GM12864 (cell line): Measurements from ENCODE around the gene GBP5.
"Not testable (repeated sequence)": the region's sequence is repeated elsewhere in the genome, so short reads cannot be mapped to it uniquely, and the experiment has no call there.

Experiments used
- DNase-seq: peaks from one replicate; pipeline ENCODE4 v3.0.0-alpha.2; 2011; ENCODE audit warnings: low read depth
- H3K4me3 ChIP-seq: 2 replicates; pipeline ENCODE4 v1.5.1; 2011; ENCODE audit warnings: mild to moderate bottlenecking, low read depth, low read length, control low read depth
- TF ChIP-seq, protein P1 (sequence below): IDR thresholded peaks from 2 replicates; pipeline ENCODE4 v1.5.1; 2011; ENCODE audit warnings: low read depth, mild to moderate bottlenecking, moderate library complexity, low read length, control low read depth, inconsistent platforms; ENCODE audit errors: missing control alignments

GBP5 gene

GRCh38 chr1:89291276-89291675, 18.6 kb upstream of the GBP5 start:
- H3K4me3 ChIP-seq, result no peak overlapping the region
- TF ChIP-seq, protein P1, sequence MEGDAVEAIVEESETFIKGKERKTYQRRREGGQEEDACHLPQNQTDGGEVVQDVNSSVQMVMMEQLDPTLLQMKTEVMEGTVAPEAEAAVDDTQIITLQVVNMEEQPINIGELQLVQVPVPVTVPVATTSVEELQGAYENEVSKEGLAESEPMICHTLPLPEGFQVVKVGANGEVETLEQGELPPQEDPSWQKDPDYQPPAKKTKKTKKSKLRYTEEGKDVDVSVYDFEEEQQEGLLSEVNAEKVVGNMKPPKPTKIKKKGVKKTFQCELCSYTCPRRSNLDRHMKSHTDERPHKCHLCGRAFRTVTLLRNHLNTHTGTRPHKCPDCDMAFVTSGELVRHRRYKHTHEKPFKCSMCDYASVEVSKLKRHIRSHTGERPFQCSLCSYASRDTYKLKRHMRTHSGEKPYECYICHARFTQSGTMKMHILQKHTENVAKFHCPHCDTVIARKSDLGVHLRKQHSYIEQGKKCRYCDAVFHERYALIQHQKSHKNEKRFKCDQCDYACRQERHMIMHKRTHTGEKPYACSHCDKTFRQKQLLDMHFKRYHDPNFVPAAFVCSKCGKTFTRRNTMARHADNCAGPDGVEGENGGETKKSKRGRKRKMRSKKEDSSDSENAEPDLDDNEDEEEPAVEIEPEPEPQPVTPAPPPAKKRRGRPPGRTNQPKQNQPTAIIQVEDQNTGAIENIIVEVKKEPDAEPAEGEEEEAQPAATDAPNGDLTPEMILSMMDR, result no peak
- no peak for DNase-seq

DNA sequence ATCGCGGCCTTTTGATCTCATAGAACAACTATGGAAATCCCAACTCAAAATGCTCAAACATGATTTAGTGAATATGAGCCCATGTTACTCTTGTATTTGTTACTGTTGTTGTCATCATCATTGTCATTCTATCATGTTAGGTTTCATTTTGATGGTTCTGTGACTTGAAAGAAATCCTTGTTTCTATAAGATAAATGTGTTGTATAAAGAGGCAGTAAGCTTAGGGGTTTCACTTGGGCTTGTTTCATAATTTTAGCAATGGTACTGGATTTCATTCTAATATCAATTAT, 15.3 kb upstream of the GBP5 start:
- TF ChIP-seq, protein P1, result no peak
- DNase-seq, result no peak
- H3K4me3 ChIP-seq, result no peak overlapping the region

GRCh38 chr1:89287181-89288050, 14.8 kb upstream of the GBP5 start:
- DNase-seq, result no peak
- TF ChIP-seq, protein P1, result no peak
- H3K4me3 ChIP-seq, result no peak overlapping the region

DNA sequence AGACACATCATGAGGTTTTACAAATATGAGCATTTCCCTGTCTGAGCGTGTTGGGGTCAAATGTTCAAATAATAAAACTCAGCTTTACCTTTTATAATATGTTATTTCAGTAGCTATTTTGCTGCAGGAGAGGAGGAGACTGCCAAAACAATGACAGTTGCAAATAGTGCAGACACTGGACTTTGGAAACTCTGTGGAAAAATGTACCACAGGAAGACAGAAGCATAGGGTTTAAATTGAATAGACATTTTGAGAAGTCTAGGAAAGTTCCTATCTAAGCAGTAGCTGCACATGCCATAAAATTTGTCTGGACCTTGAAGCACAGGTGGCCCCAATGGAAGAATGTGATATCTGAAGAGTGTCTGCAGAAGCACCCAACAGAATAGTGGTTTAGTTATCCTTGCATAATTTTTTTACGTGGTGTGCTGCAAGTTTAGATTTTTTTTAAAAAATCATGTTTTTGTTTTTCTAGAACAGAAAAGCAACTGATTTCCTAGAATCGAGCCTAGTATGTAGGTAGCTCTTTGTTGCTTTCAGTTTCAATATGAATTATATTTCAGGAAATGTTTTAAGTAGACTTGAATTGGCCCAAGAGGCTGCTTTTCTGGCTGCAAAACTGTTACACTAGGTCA, 14.0 kb upstream of the GBP5 start:
- TF ChIP-seq, protein P1, result no peak
- DNase-seq, result peak; percentile 29

DNA sequence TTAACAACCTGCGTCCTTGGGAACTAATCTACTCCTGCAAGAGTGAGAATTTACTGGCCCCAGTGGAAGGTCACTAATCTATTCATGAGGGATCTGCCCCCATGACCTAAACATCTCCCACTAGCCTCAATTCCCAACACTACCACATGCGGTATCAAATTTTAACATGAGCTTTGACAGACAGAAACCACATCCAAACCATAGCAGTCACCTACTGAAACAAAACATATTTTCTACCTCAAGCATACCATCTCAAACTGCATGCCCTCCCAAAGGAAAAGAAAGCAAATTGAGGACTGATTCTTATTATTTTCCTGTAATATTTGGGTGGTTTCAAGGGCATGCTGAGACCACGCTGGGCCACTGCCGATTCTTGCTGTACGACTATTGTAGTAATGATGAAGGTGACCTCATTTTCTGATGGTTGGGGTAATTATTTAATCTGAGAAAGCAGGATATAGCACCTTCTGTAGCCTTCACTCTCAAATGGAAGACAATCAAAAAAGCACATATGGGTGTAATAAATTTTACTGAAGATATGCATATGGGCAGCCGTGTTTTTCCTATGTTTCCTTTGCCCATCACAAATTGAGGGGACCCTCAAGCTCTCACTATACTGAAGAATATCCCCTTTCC, 13.2 kb upstream of the GBP5 start:
- TF ChIP-seq, protein P1, result no peak

More for the DNA sequence above, 14.0 kb upstream of the GBP5 start:
- no peak overlapping the region for H3K4me3 ChIP-seq

GRCh38 chr1:89284078-89284763, 11.6 kb upstream of the GBP5 start:
- H3K4me3 ChIP-seq, DNase-seq: not testable (repeated sequence)

More for the DNA sequence above, 13.2 kb upstream of the GBP5 start:
- H3K4me3 ChIP-seq, result no peak overlapping the region
- DNase-seq, result no peak

GRCh38 chr1:89280766-89281165, 8.1 kb upstream of the GBP5 start:
- DNase-seq, result no peak
- TF ChIP-seq, protein P1, result no peak
- H3K4me3 ChIP-seq, result no peak overlapping the region
